ENCODE measurements around the gene COL4A5.

GRCh38 chrX:108584617-108585211, 145.1 kb downstream of the COL4A5 start:
- TF ChIP-seq CTCF (IDR thresholded peaks at IDR 0.05; ENCODE audit: insufficient read depth, low read length, poor library complexity, severe bottlenecking) (no peak), EZH2phosphoT487 (conservative IDR thresholded peaks at IDR 0.05; ENCODE audit: low read length) (no peak)
